ENCODE data around the gene C1RL.

C1RL gene, protein sequence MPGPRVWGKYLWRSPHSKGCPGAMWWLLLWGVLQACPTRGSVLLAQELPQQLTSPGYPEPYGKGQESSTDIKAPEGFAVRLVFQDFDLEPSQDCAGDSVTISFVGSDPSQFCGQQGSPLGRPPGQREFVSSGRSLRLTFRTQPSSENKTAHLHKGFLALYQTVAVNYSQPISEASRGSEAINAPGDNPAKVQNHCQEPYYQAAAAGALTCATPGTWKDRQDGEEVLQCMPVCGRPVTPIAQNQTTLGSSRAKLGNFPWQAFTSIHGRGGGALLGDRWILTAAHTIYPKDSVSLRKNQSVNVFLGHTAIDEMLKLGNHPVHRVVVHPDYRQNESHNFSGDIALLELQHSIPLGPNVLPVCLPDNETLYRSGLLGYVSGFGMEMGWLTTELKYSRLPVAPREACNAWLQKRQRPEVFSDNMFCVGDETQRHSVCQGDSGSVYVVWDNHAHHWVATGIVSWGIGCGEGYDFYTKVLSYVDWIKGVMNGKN

DNA sequence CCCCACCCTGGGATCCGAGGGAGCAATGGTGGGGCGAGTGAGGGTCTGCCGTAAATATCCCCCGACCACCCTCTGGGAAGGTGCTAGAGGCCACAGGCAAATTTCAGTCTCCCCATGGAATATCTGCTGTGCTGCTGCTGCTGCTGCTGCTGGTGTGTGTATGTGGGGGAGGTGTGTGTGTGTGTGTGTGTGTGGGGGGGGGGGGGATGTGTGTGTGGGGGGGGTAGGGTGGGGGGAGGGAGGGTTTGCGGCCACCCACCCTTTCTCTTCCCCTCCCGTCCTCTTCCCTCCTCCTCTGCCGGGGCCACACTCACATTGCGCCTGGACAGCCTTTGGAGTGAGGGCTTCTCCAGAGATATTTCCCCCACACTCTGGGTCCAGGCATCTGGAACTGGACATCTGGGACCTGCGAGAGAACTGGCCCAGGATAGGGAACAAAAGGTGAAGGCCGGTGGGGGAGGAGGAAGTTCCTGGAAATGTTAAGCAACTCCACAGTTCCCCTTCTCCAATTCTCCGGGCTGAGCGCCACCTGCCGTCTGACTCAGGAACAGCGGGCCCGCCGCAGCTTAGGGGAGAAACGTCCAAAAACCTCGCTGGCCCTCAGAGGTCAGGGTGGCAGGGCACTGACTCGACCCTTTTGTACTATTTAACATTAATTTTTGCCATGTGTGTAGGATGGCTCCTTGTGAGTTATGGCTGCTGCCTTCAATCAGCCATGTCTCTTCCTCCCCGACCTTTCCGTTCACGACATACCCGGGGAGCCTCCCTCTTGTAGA lies at the start of gene C1RL:
Gene C1RL (minus strand): TSS at position 419 of the 776 bp plus-strand sequence. CDS start 34 bp downstream, at position 385.
- peak; percentile 13 for DNase-seq

DNA sequence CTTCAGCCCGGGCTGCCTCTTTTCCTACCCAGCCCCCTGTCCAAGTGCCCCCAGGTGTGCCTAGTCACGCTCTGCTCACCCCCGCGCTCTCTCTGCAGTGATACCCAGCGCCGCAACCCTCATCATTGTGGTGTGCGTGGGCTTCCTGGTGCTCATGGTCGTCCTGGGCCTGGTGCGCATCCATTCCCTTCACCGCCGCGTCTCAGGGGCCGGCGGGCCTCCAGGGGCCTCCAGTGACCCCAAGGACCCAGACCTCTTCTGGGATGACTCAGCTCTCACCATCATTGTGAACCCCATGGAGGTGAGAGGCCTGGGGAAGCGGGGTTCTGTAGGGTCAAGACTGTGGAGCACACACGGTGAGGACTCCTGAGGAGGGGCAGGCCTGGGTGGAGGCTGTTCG lies 48.4 kb upstream of the C1RL start:
- DNase-seq = no peak

DNA sequence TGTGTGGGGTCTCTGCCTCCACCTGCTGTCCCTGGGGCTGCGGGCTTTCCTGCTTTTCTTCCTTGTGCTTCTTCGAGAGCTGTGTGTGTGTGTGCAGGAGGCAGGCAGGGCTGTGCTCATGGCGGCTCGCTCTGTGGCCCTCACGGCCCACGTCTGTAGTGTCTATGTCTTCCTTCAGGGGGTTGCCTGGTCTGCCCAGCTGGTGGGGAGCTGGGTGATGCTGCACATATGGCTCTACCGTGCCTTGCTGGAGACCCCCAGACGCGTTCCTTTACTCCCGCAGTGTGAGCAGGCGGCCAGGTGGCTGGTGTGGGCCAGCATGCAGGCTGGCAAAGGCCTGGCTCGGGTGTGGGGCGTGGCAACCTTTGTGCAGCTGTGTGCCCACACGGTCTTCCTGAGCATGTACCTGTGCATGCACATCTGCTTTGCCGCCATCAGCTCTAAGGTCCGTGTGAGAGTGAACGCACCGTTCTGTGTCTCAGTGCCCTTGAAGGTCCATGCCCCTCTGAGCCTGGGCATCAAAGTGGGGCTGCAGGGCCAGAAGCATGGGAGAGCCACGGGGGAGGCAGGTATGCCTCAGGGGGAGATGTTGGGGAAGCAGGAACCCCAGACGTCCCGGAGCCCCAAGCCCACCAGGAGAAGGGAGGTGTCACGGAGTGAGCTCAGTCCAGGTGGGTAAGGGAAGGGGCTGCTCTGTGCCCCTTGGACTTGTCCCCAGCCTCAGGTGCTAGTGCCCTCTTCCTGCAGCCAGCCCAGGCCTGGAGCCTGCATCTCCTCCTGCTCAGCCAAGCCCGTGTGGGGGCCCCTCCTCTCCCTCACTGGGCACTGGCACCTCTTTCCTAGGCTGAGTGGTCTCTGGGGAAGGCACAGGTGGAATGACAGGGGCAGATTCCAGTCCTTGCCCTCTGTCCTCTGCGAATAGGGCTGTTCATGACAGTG lies 47.5 kb upstream of the C1RL start:
- DNase-seq = no peak

DNA sequence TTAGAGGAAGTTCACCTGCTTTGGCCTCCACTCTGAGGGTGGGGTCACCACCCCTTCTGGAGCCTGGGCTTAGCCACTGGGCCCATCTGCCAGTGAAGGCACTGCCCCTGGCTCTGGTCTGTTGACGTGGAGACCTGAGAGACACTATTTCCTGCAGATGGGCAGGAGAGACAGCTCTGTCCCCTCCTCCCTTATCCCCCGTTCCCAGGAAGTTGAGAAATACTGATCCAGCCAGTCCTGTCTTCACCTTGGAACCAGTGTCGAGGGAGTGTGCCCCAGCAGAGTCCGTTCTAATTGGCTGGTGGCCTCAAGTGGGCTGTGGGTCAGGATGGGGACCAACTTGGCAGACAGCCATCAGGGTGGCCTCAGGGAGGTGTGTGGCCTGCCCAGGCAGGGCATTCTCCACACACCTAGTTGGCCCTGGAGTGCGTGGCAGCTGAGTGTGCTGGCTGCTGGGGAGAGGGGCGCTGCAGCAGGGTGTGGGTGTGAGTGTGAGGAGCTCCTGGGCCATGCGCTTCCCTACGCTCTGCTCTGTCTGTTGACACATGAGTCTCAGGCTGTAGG lies 46.5 kb upstream of the C1RL start:
- DNase-seq = no peak

DNA sequence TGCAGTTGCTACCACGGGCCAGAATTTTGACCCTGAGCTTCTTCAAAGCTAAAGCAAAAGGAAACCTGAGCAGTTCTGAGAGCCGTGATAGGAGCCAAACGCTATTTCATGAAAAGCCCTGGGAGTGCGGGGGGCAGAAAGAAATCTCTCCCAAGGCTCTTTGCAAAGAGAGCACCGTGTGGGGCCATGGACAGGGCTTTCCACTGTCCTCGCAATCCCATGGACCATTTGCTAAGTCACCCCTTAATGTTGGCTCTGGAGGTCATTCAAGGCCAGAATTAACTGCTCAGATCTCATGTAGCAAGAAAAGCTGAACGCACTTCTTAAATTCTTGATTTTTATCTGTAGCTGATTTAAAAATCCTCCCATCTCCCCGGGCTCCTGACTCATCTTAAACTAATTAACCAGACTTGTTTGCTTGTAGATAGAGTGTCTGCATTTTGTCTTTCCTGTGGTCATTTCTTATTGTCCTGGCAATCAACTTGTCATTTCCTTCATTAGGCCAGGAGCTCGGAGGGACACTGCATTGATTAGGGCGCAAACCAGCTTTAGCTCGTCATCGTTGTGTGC lies 46.0 kb upstream of the C1RL start:
- no peak for DNase-seq

GRCh38 chr12:7154042-7154441 lies 45.0 kb upstream of the C1RL start:
- DNase-seq = no peak

GRCh38 chr12:7152818-7153217 lies 43.8 kb upstream of the C1RL start:
- no peak for DNase-seq

GRCh38 chr12:7151532-7151931 lies 42.5 kb upstream of the C1RL start:
- DNase-seq = no peak

DNA sequence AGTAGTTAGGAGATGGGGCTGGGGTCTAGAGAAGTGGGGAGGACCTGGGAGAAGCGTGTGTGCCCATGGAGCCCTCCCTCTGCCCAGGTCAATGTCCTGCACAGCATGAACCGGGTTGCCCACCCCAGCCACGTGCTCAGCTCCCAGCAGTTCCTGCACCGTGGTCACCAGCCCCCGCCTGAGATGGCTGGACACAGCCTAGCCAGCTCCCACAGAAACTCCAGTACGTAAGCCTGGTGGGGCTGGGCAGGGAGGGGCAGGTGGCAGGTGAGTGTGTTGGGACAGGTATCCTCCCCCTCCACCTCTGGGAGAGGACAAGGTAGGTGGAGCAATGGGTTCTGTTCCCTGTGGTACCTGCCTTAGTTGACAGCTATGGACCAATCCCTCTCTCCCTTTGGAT lies 41.8 kb upstream of the C1RL start:
- no peak for DNase-seq

GRCh38 chr12:7150356-7150755 lies 41.3 kb upstream of the C1RL start:
- DNase-seq = no peak

- DNase-seq = no peak
These were observed 37.9 kb upstream of the C1RL start for GRCh38 chr12:7146906-7147305.

DNA sequence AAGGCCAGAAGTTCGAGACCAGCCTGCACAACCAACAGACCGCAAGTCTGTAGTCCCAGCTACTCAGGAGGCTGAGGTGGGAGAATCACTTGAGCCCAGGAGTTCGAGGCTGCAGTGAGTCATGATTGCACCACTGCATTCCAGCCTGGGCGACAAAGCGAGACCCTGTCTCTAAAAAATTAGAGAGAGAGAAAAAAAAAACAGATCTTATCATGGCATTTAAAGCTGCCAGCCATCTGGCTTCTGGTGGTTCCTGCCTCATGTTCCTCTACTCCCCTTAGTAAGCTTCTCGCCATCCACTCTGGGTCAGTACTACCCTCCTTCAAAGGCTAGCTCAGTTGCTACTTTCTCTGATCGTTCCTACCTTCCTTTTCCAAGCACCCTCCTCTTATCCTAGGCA lies 37.2 kb upstream of the C1RL start:
- DNase-seq = no peak

DNA sequence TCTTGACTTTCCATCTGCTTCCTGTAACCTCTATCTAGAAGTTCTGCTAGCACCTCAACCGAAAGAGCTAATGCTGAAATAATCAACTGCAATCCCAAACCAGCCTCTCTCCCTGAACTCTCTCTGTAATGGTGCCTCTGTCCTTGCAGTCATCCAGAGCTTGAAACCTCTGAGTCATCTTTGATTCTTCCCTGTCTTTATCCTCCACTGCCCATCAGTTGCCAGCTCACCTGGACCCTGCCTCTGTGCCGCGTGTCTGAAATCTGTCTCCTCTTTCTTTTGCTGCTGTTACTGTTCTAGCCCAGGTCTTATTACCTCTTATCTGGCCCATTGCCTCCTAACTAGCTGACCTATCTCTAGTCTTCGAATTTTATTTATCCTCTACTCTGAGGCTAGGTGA lies 36.7 kb upstream of the C1RL start:
- DNase-seq = no peak

- no peak for DNase-seq
These were observed 35.6 kb upstream of the C1RL start for GRCh38 chr12:7144414-7145120.

- no peak for DNase-seq
These were observed 34.5 kb upstream of the C1RL start for GRCh38 chr12:7143564-7143963.

- no peak for DNase-seq
These were observed 33.9 kb upstream of the C1RL start for GRCh38 chr12:7142809-7143465.

- no peak for DNase-seq
These were observed 33.1 kb upstream of the C1RL start for GRCh38 chr12:7142056-7142644.

GRCh38 chr12:7141351-7142005 lies 32.5 kb upstream of the C1RL start:
- DNase-seq = no peak

DNA sequence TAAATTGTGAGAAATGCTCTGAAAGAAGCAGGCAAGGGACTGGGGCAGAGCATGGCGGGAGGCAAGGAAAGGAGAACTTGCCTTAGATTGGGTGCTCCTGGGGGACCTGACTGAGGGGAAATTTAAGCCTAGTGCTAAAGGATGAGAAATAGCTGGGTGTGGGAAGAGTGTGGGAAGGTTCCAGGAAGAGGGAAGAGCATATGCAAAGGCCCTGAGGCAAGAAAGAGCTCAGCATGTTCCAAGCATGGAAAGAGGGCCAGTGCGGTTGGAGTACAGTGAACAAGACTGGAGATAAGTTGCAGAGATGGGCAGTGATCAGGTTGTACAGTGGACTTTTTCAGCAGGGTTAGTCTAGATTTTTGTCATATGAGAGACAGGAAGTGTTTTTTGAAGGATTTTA lies 30.2 kb upstream of the C1RL start:
- DNase-seq = no peak

GRCh38 chr12:7137908-7138307 lies 28.9 kb upstream of the C1RL start:
- no peak for DNase-seq

Data from SIG-M5 (cell line).